ENCODE data around the gene NME9.
"Not testable (repeated sequence)": the region's sequence is repeated elsewhere in the genome, so short reads cannot be mapped to it uniquely, and the experiment has no call there.

Gene NME9, protein sequence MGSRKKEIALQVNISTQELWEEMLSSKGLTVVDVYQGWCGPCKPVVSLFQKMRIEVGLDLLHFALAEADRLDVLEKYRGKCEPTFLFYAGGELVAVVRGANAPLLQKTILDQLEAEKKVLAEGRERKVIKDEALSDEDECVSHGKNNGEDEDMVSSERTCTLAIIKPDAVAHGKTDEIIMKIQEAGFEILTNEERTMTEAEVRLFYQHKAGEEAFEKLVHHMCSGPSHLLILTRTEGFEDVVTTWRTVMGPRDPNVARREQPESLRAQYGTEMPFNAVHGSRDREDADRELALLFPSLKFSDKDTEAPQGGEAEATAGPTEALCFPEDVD

GRCh38 chr3:138329127-138329983, at the start of gene NME9:
NME9 (minus strand) TSS chr3:138329851; CDS start chr3:138329335, 516 bp downstream.
- DNase-seq (ENCODE audit: low read depth) = peak; percentile 75

- DNase-seq (ENCODE audit: low read depth) = no peak
These were observed 49.3 kb upstream of the NME9 start for GRCh38 chr3:138378990-138379389.

DNA sequence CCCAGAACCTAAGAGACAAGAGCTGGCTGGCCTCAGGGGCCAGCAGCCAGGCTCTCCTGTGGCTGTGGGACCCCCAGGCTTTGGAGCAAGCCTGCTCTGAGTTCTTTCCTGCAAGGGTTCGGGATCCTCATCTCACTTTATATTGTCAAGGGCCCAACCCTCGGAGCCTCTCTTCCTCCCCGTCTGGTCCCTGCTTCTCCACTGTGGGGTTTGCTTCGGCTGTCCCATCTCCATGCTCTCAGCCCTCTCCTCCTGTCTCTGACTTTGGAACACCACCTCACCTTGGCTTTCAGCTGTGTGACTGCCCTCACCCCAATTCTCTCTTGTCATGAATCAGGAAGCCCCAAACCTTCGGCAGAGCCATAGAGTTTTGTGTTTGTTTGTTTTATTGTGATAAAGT, 48.7 kb upstream of the NME9 start:
- no peak for DNase-seq (ENCODE audit: low read depth)

GRCh38 chr3:138377804-138378203, 48.2 kb upstream of the NME9 start:
- no peak for DNase-seq (ENCODE audit: low read depth)

DNA sequence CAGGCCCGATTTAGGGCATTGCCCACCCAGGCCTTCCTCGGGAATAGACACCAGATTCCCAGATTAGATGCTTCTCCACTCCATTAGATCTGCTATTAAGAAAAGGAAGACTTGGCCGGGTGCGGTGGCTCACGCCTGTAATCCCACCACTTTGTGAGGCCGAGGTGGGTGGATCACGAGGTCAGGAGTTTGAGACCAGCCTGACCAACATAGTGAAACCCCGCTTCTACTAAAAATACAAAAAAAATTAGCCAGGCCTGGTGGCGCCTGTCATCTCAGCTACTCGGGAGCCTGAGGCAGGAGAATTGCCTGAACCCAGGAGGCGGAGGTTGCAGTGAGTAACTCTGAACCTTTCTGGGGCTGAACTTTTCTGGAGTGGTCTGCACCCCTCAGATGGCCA, 47.6 kb upstream of the NME9 start:
- DNase-seq (ENCODE audit: low read depth) = not testable (repeated sequence)

- DNase-seq (ENCODE audit: low read depth) = no peak
These were observed 47.0 kb upstream of the NME9 start for GRCh38 chr3:138376663-138377062.

DNA sequence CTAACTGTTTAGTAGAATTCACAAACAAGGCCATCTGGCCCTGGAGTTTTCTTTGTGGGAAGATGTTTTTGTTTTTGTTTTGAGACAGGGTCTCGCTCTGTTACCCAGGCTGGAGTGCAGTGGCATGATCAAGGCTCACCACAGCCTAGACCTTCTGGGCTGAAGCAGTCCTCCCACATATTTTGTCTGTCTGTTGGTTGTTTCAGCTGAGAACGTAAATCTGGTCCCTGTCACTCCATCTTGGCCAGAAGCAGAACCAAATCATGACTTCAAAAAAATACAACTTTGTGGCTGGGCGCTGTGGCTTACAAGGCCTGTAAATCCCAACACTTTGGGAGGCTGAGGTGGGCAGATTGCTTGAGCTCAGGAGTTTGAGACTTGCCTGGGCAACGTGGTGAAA, 45.8 kb upstream of the NME9 start:
- no peak for DNase-seq (ENCODE audit: low read depth)

DNA sequence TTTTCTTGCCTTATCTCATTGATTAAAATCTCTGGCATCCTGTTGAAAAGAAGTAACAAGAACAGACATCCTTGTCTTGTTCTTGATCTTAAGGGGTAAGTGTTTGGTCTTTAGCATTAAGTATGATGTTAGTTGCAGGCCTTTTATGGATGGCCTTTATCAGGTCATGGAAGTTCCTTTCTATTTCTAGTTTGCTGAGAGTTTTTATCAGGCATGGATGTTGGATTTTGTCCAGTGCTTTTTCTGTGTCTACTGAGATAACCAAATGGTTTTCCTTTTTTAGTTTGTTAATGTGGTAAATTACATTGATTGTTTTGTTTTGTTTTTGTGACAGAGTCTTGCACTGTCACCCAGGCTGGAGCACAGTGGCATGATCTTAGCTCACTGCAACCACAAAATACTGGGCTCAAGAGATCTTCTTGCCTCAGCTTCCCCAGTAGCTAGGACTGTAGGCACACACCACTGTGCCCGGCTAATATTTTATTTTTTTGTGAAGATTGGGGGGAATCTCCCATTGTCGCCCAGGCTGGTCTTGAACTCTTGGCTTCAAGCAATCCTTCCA, 45.0 kb upstream of the NME9 start:
- no peak for DNase-seq (ENCODE audit: low read depth)

DNA sequence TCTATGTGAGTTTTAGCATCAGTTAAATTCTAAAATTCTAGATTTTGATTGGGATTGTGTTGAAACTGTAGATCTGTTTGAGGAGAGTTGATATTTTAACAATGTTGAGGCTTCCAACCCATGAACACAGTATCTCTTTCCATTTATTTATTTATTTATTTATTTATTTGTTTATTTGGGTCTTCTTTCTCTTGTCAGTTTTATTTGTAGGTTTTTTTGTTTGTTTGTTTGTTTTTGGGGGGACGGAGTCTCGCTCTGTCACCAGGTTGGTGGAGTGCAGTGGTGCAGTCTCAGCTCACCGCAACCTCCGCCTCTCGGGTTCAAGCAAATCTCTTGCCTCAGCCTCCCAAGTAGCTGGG, 44.1 kb upstream of the NME9 start:
- DNase-seq (ENCODE audit: low read depth) = no peak

GRCh38 chr3:138373087-138373735, 43.6 kb upstream of the NME9 start:
- DNase-seq (ENCODE audit: low read depth) = no peak

DNA sequence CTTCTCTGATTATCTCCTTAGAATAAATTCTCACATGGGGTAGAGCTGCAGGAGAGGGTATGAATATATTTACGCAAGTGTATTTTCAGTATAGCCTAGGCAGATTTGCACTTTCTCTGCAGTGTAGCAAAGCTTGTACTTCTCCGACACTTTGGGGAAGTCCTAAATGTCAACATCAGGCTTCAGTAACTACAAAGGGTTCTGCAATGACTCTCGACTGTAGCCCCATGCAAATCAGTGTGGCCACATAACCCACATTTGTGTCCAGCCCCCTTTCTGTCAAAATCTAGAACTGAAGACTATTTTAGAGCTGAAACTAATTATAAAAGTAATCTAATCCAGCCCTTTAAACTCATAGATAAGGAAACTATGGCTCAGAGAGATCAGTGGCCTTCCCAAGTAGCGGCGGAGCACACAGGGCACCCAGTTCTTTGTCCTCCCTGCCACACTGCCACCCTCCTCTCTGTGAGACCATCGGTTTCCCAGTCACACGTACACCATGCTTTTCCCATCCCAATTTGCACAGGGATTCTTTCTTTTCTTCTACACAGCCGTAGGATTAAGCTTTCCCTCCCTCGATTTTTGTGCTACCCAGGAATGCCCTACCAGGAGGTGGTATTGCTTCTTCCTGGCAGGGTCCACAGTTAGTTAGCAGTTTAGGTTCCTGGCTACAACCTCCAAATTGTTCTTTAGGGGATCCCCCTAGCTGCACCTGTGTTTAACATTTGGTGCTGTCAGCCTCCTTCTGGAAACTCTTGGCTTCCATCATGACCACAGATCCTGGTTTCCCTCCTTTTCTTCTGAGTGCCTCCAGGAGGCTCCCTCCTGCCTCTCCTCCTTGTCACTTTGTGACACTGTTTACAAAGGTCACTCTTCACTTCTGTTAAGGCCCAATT, 41.7 kb upstream of the NME9 start:
- DNase-seq (ENCODE audit: low read depth) = no peak

DNA sequence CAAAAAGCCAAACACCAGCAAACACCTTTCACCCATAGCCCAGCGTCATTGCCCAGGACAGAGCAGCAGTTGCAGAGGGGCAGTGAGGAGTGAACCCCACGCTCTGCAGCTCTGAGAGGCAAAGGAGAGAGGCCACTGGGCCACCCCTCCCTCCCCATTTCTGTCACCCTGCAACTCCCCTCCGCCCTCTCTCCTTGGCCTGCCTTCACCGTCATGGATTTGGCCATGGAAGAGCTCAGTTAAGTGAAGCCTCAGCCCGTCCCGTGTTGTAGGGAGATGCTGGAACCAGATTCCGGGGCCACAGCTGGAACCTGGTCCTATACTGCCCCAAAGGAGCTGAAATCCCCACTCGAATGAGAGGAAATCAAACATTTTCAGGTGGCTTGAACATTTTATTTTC, 40.7 kb upstream of the NME9 start:
- DNase-seq (ENCODE audit: low read depth) = no peak

GRCh38 chr3:138369151-138369900, 39.7 kb upstream of the NME9 start:
- DNase-seq (ENCODE audit: low read depth) = no peak

DNA sequence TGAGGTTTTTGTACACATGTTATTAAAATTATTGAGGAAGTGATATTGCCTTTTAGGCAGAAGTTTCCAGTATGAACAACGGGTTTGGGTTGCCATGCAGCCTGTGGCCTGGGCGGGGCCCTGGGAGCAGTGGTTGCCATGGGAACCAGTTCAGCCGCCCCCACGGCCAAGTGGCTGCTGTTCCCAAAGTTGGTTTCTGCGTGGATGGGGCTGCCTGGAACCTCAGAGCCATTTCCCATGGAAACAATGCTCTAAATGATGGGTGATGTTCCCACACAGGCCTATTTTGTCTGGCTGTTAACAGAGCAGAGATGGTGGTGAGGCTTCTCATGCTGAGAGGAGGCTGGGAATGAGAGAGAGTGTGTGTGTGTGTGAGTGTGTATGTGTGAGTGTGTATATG, 38.3 kb upstream of the NME9 start:
- no peak for DNase-seq (ENCODE audit: low read depth)

GRCh38 chr3:138367326-138367850, 37.7 kb upstream of the NME9 start:
- no peak for DNase-seq (ENCODE audit: low read depth)

- DNase-seq (ENCODE audit: low read depth) = no peak
These were observed 36.5 kb upstream of the NME9 start for GRCh38 chr3:138366006-138366759.

DNA sequence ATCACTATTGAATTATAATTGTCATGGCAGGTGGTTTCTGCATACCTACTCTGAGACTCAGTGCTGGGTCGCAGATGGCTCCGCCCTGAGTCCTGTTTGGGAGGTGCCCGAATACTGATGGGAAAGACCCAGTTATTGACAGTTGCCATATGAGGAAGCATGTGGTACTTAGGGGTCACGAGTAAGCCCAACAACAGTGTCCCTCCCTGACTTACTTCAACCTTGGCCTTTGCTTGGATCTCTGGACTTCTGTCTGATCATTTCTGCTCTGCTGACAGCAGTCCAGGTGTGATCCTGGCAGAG, 35.6 kb upstream of the NME9 start:
- DNase-seq (ENCODE audit: low read depth) = no peak

DNA sequence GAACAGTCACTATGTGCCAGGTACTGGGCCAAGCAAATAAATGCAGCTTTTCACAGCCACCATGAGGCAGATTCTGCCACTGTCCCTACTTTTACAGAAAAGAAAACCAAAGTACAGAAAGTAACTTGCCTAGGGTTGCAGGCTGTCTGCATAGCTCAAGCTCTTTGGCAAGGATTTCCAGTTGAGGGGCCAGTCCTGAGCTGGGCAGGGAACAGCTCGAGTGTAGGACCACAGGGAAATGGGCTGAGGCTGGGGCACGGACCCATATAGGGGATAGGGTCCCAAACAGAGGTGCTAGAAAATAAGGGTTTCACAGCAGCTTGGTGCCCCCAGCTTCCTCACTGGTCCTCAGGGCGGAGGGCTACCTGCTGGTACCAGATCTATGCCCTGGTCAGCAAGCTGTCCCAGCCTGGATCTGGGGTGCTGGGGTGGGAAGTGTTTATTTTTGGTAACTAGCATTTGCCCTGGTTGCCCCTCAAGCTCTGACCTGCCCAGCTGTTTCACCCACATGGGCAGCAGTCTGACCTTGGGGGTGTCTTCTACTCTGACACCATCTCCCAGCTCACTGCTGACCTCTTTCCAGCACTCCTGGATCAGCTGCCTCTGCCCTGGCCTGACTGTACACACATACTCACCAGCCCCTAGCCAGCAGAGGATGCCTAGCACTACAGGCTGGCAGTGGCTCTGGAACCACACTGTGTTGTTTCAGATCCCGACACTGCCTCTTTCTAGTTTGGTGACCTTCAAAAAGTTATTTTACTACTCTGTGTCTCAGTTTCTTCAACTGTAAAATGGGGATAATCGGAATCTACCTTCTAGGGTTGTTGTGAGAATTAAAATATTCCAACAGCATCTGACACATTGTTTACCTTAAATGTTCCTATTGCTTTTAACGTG, 35.0 kb upstream of the NME9 start:
- DNase-seq (ENCODE audit: low read depth) = no peak

DNA sequence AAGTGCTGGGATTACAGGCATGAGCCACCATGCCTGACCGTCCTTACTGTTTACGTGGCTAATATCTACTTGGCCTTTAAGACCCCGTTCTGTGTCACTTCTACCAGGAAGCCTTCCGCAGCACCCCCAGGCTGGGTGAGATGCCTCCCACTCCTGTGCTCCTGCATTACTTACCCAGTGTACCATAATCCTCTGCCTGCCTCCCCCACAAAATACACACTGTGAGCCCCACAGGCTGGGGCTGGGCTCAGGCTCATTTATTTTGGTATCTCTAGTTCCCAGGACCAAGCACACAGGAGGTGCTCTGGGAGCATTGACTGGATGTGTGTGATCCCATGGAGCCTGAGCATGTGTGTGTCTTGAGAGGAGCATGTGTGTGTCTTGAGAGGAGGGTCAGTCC, 33.7 kb upstream of the NME9 start:
- DNase-seq (ENCODE audit: low read depth) = no peak
